ENCODE data around the gene MAP2K2. TPM values are rescaled to one million over a fixed set of nuclear protein-coding genes. Genes with fewer than 3 reads are reported as not detected.

MAP2K2 gene
- total and polyA plus RNA-seq, 9 of the 15 experiments (the other 6 are each of a cell fraction or from before 2014, with no cell fraction given), result 1.0 to 151 (median 58.3) TPM

DNA sequence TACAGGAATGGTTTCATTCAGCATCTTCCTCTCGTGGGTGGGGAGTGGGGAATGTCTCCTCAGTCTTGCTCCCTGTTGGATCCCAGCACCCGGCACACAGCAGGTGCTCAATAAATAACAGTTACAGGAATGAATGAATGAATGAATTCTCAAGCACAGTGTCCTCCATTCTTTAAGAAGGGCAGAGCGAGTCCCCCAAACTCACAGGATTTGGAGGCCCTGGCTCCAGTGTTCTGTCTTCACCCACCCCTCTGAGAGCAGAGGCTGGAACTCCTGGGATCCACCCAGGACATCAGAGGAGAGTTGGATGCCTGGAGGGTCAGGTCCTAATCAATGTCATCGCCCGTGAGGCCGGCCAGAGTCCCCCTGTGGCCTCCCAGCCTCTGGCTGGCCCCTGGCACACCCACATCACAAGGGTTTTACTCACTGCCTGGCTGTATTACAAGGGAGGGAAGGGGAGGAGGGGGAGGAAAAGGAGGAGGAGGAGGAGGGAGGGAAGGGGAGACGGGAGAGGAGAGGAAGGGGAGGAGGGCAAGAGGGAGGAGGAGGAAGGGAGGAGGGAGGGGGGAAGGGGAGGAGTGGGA, 20.8 kb upstream of the MAP2K2 start:
- no peak overlapping the region for H3K27ac ChIP-seq (ENCODE audit: extremely low read depth, low read depth, low read length)
- H3K27me3 ChIP-seq (ENCODE audit: control insufficient read depth in 2 of 2, insufficient read depth in 2 of 2, low read length in 2 of 2), result no peaks in the 10 kb centered on the region
- intact Hi-C loops (cut with micrococcal nuclease) (loop anchor here (1.0 kb wide), 1 partner anchor 38 kb away; the partner anchor contains the start of genes ANKRD24 and SIRT6), in situ Hi-C loops (cut with MboI) (no loop called here)
- no peak for ATAC-seq
- CTCF ChIA-PET (ENCODE audit: low intra/inter-chr PET ratio), result no interaction called here
- POLR2A ChIA-PET, result no interaction called here
- 34% methylated on average over 6 of the region's 7 CpGs for WGBS (ENCODE audit: insufficient coverage, low coverage, missing lambda C conversion rate)
- peak; percentile 34 to 60 (median 46) for DNase-seq (ENCODE audit: extremely low read depth in 1 of 4, low spot score in 3 of 4)
- H3K4me2 ChIP-seq (ENCODE audit: insufficient read depth, low read length), result no peak overlapping the region
- peaks cover 7 to 30% of the 10 kb centered on the region in 2 experiments; a peak in 4 of 5 replicates for H3K4me1 ChIP-seq (replicated peaks in 1 of 2; ENCODE audit: control insufficient read depth in 2 of 2, insufficient read depth in 2 of 2, low read length in 2 of 2)
- no peaks in the 10 kb centered on the region for H3K9me3 ChIP-seq (replicated peaks; ENCODE audit: control insufficient read depth, insufficient read depth, low read depth, low read length)
- no peak overlapping the region for H3K4me3 ChIP-seq
- no peaks in the 10 kb centered on the region for H3K79me2 ChIP-seq (ENCODE audit: control insufficient read depth, insufficient read depth, low read length)
- no peaks in the 10 kb centered on the region for H3K36me3 ChIP-seq (ENCODE audit: control insufficient read depth, insufficient read depth, low read length)
- BruUV-seq (replicated peaks), result no TSS peak
- H2AFZ ChIP-seq (ENCODE audit: low read depth, low read length), result no peak overlapping the region
- no peaks in the 10 kb centered on the region for H3K9me1 ChIP-seq (ENCODE audit: control insufficient read depth, insufficient read depth, low read length)
- H3K9ac ChIP-seq (ENCODE audit: insufficient read depth in 1 of 2, low read depth in 2 of 2, low read length in 2 of 2), result peak overlapping the region in 1 of 2 experiments; percentile 4; a peak in 1 of 4 replicates
- H4K20me1 ChIP-seq (replicated peaks; ENCODE audit: control insufficient read depth, insufficient read depth, low read length), result no peaks in the 10 kb centered on the region
- no peak for FAIRE-seq
- no peak for TF ChIP-seq XRCC4 (IDR thresholded peaks at IDR 0.05; ENCODE audit: extremely low read depth, insufficient read depth, insufficient read length)
- TF ChIP-seq, protein P1, sequence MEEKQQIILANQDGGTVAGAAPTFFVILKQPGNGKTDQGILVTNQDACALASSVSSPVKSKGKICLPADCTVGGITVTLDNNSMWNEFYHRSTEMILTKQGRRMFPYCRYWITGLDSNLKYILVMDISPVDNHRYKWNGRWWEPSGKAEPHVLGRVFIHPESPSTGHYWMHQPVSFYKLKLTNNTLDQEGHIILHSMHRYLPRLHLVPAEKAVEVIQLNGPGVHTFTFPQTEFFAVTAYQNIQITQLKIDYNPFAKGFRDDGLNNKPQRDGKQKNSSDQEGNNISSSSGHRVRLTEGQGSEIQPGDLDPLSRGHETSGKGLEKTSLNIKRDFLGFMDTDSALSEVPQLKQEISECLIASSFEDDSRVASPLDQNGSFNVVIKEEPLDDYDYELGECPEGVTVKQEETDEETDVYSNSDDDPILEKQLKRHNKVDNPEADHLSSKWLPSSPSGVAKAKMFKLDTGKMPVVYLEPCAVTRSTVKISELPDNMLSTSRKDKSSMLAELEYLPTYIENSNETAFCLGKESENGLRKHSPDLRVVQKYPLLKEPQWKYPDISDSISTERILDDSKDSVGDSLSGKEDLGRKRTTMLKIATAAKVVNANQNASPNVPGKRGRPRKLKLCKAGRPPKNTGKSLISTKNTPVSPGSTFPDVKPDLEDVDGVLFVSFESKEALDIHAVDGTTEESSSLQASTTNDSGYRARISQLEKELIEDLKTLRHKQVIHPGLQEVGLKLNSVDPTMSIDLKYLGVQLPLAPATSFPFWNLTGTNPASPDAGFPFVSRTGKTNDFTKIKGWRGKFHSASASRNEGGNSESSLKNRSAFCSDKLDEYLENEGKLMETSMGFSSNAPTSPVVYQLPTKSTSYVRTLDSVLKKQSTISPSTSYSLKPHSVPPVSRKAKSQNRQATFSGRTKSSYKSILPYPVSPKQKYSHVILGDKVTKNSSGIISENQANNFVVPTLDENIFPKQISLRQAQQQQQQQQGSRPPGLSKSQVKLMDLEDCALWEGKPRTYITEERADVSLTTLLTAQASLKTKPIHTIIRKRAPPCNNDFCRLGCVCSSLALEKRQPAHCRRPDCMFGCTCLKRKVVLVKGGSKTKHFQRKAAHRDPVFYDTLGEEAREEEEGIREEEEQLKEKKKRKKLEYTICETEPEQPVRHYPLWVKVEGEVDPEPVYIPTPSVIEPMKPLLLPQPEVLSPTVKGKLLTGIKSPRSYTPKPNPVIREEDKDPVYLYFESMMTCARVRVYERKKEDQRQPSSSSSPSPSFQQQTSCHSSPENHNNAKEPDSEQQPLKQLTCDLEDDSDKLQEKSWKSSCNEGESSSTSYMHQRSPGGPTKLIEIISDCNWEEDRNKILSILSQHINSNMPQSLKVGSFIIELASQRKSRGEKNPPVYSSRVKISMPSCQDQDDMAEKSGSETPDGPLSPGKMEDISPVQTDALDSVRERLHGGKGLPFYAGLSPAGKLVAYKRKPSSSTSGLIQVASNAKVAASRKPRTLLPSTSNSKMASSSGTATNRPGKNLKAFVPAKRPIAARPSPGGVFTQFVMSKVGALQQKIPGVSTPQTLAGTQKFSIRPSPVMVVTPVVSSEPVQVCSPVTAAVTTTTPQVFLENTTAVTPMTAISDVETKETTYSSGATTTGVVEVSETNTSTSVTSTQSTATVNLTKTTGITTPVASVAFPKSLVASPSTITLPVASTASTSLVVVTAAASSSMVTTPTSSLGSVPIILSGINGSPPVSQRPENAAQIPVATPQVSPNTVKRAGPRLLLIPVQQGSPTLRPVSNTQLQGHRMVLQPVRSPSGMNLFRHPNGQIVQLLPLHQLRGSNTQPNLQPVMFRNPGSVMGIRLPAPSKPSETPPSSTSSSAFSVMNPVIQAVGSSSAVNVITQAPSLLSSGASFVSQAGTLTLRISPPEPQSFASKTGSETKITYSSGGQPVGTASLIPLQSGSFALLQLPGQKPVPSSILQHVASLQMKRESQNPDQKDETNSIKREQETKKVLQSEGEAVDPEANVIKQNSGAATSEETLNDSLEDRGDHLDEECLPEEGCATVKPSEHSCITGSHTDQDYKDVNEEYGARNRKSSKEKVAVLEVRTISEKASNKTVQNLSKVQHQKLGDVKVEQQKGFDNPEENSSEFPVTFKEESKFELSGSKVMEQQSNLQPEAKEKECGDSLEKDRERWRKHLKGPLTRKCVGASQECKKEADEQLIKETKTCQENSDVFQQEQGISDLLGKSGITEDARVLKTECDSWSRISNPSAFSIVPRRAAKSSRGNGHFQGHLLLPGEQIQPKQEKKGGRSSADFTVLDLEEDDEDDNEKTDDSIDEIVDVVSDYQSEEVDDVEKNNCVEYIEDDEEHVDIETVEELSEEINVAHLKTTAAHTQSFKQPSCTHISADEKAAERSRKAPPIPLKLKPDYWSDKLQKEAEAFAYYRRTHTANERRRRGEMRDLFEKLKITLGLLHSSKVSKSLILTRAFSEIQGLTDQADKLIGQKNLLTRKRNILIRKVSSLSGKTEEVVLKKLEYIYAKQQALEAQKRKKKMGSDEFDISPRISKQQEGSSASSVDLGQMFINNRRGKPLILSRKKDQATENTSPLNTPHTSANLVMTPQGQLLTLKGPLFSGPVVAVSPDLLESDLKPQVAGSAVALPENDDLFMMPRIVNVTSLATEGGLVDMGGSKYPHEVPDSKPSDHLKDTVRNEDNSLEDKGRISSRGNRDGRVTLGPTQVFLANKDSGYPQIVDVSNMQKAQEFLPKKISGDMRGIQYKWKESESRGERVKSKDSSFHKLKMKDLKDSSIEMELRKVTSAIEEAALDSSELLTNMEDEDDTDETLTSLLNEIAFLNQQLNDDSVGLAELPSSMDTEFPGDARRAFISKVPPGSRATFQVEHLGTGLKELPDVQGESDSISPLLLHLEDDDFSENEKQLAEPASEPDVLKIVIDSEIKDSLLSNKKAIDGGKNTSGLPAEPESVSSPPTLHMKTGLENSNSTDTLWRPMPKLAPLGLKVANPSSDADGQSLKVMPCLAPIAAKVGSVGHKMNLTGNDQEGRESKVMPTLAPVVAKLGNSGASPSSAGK (IDR thresholded peaks at IDR 0.05), result no peak
- TF ChIP-seq BCOR (IDR thresholded peaks at IDR 0.05), result 0 out of 2 replicates have a peak, but pooled peaks have one; percentile 2
- no peak for TF ChIP-seq BHLHE40 (IDR thresholded peaks at IDR 0.05; ENCODE audit: low read length)
- TF ChIP-seq TEAD1 (CRISPR knock-in tag; IDR thresholded peaks at IDR 0.05), result no peak
- TF ChIP-seq PURB (CRISPR knock-in tag; IDR thresholded peaks at IDR 0.05; ENCODE audit: low read depth), result no peak
- no peak for TF ChIP-seq ZNF717 (CRISPR knock-in tag; IDR thresholded peaks at IDR 0.05)
- no peak for TF ChIP-seq DDX20 (tag; IDR thresholded peaks at IDR 0.05; ENCODE audit: low read depth)
- no peak for TF ChIP-seq COPS2 (conservative IDR thresholded peaks at IDR 0.05)
- no peak for TF ChIP-seq ZNF764 (CRISPR knock-in tag; IDR thresholded peaks at IDR 0.05; ENCODE audit: low read depth)
- peak; percentile 84; the same call in 1 of the 2 replicates for TF ChIP-seq ZNF24 (IDR thresholded peaks at IDR 0.05)
- TF ChIP-seq EGR1 (conservative IDR thresholded peaks at IDR 0.05), result peak; percentile 77
- no peak for TF ChIP-seq NCOA1 (IDR thresholded peaks at IDR 0.05; ENCODE audit: low read depth)
